LNCAP (cell line): Measurements from ENCODE around the gene CYTH1.

ENCODE experiments used
- TF ChIP-seq, protein P1 (sequence below): fragments of 450-650 bp; IDR thresholded peaks from 2 replicates; pipeline ENCODE4 v1.5.1; 2017; ENCODE audit warnings: mild to moderate bottlenecking

The CYTH1 gene

DNA sequence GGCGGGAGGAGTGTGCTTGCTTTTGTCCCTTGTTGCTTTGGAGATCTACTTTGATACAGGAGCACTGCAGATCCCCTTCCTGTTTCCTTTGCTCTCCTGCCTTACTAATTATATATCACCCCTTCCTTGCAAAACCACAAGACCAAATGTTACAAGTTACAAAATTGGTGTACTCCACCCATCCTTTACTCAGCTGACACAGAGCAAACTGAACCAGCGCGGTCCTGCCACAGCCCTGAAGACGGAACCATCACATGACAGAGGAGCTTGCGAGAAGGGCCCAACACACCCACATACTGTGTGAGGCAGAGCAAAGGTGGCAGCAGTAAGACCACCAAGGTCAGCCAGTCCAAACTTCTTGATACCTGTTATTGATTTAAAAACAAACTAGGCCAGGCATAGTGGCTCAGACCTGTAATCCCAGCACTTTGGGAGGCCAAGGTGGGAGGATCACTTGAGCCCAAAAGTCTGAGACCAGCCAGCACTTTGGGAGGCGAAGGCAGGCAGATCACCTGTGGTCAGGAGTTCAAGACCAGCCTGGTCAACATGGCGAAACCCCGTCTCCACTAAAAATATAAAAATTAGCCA is 33.2 kb downstream of the CYTH1 start:
- TF ChIP-seq, protein P1, sequence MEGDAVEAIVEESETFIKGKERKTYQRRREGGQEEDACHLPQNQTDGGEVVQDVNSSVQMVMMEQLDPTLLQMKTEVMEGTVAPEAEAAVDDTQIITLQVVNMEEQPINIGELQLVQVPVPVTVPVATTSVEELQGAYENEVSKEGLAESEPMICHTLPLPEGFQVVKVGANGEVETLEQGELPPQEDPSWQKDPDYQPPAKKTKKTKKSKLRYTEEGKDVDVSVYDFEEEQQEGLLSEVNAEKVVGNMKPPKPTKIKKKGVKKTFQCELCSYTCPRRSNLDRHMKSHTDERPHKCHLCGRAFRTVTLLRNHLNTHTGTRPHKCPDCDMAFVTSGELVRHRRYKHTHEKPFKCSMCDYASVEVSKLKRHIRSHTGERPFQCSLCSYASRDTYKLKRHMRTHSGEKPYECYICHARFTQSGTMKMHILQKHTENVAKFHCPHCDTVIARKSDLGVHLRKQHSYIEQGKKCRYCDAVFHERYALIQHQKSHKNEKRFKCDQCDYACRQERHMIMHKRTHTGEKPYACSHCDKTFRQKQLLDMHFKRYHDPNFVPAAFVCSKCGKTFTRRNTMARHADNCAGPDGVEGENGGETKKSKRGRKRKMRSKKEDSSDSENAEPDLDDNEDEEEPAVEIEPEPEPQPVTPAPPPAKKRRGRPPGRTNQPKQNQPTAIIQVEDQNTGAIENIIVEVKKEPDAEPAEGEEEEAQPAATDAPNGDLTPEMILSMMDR: no peak

DNA sequence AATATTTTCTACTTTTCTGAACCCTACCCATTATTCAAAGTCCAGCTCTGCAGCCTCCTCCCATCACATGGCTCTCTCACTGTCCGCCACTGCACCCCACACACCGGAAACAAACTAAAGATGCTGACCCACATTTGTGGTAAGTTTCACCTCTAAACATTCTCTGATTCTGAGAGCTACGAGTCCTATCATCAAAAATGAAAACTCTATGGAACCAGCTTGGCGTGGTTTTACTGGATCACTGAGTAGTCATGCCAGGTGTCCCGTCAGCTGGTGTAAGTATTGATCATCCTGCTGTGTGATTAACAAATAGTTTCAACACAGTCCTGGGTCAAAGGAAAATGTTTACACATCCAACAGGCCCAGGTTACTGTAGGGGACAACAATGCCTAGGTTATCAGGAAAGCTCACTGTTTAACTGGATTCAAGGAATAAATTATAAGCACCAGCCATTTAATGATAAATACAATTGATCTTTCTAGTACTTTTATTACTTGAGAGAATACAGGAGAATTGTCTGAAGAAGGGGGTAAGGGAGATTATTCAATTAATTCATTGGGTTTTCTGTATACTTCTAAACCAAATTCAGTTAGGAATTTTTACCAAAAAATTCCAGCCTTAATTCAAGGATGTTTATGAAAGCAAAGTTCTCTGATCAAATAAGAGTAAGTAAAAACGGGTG is 33.9 kb downstream of the CYTH1 start:
- TF ChIP-seq, protein P1: no peak

- TF ChIP-seq, protein P1: no peak
Observed at GRCh38 chr17:78747488-78747887, 34.6 kb downstream of the CYTH1 start.

DNA sequence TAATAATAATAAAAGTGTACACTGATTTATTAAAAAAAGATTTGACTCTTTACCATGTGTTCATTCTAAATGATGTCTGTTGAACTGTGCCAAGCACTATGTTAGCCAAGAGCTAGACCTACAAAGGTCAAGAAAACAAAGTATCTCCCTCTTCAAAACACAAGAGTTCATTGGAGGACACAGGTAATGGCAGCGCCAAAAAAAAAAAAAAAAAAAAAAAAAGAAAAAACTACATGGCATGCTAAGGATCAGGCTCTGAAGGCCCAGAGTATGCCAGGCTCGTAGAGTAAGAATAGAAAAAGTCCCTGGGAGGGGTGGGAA is 35.2 kb downstream of the CYTH1 start:
- TF ChIP-seq, protein P1: no peak

GRCh38 chr17:78746263-78746948 is 35.7 kb downstream of the CYTH1 start:
- TF ChIP-seq, protein P1: no peak

DNA sequence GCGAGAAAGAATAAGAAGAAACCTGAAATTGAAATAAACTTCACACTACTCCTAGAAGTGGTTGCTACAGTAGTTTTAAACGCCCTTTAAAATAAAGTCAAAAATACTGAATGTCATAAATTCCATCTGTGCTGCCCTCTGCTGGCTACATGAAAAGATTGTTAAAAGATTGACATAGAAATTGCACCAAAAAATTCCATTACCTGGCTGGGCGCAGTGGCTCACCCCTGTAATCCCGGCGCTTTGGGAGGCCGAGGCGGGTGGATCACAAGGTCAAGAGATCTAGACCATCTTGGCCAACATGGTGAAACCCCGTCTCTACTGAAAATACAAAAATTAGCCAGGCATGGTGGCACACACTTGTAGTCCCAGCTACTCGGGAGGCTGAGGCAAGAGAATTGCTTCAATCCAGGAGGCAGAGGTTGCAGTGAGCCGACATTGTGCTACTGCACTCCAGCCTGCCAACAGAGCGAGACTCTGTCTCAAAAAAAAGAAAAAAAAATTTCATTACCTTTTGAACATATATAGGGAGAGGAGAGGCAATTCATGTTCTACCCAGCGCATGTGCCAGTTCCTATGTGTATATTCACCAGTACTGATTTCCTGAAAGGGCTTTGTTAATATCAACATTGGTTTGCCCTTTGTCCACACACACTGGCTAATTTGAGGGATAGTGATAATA is 36.5 kb downstream of the CYTH1 start:
- TF ChIP-seq, protein P1: peak; percentile 72

- TF ChIP-seq, protein P1: no peak
Observed at GRCh38 chr17:78742901-78743300, 39.2 kb downstream of the CYTH1 start.
